HG02798 (cell line): Measurements from ENCODE around the gene FAM98B.
A peak's percentile ranks its signal among the peaks of the same experiment; 100 is the strongest.

Source experiments
- ATAC-seq: cut with Tn5 transposase; IDR thresholded peaks from one replicate; pipeline ENCODE4 v1.9.1; 2021; ENCODE audit warnings: mild to moderate bottlenecking; ENCODE audit not compliant: unreplicated experiment, poor library complexity

FAM98B gene

GRCh38 chr15:38504680-38505467 lies 50.9 kb downstream of the FAM98B start:
- ATAC-seq, result no peak

- no peak for ATAC-seq
These were observed 53.1 kb downstream of the FAM98B start for GRCh38 chr15:38506997-38507396.

- no peak for ATAC-seq
These were observed 53.6 kb downstream of the FAM98B start for GRCh38 chr15:38507570-38507969.

GRCh38 chr15:38508647-38509046 lies 54.7 kb downstream of the FAM98B start:
- no peak for ATAC-seq

GRCh38 chr15:38509152-38509551 lies 55.2 kb downstream of the FAM98B start:
- no peak for ATAC-seq

- ATAC-seq, result no peak
These were observed 59.0 kb downstream of the FAM98B start for GRCh38 chr15:38512901-38513300.

GRCh38 chr15:38514601-38515000 lies 60.7 kb downstream of the FAM98B start:
- ATAC-seq, result peak; percentile 71

GRCh38 chr15:38516626-38517025 lies 62.7 kb downstream of the FAM98B start:
- ATAC-seq, result no peak

GRCh38 chr15:38517312-38517975 lies 63.5 kb downstream of the FAM98B start:
- no peak for ATAC-seq

GRCh38 chr15:38518084-38518483 lies 64.2 kb downstream of the FAM98B start:
- no peak for ATAC-seq

- ATAC-seq, result no peak
These were observed 66.1 kb downstream of the FAM98B start for GRCh38 chr15:38520035-38520434.

- ATAC-seq, result no peak
These were observed 67.4 kb downstream of the FAM98B start for GRCh38 chr15:38521316-38521715.

- ATAC-seq, result peak; percentile 53
These were observed 69.0 kb downstream of the FAM98B start for GRCh38 chr15:38522922-38523321.

- no peak for ATAC-seq
These were observed 70.2 kb downstream of the FAM98B start for GRCh38 chr15:38524156-38524555.

GRCh38 chr15:38525489-38525888 lies 71.6 kb downstream of the FAM98B start:
- ATAC-seq, result no peak

- ATAC-seq, result no peak
These were observed 72.2 kb downstream of the FAM98B start for GRCh38 chr15:38526158-38526557.

GRCh38 chr15:38528294-38528693 lies 74.4 kb downstream of the FAM98B start:
- ATAC-seq, result no peak

- peak; percentile 76 for ATAC-seq
These were observed 76.2 kb downstream of the FAM98B start for GRCh38 chr15:38530113-38530512.

GRCh38 chr15:38531509-38531908 lies 77.6 kb downstream of the FAM98B start:
- ATAC-seq, result no peak

- no peak for ATAC-seq
These were observed 78.8 kb downstream of the FAM98B start for GRCh38 chr15:38532728-38533127.

- ATAC-seq, result no peak
These were observed 79.5 kb downstream of the FAM98B start for GRCh38 chr15:38533416-38533915.

GRCh38 chr15:38533926-38534325 lies 80.0 kb downstream of the FAM98B start:
- no peak for ATAC-seq
